C4-2B (cell line): Measurements from ENCODE around the gene RASA2.

ENCODE experiments used
- H3K27ac ChIP-seq: fragments of 450-650 bp; 2 replicates; pipeline ENCODE4 v1.5.1; 2017
- CTCF ChIP-seq: fragments of 450-650 bp; conservative IDR thresholded peaks from 2 replicates; pipeline ENCODE4 v1.5.1; 2017; ENCODE audit warnings: mild to moderate bottlenecking
- ZFX ChIP-seq: fragments of 450-650 bp; IDR thresholded peaks from 2 replicates; pipeline ENCODE4 v1.6.1; 2017

Gene RASA2

DNA sequence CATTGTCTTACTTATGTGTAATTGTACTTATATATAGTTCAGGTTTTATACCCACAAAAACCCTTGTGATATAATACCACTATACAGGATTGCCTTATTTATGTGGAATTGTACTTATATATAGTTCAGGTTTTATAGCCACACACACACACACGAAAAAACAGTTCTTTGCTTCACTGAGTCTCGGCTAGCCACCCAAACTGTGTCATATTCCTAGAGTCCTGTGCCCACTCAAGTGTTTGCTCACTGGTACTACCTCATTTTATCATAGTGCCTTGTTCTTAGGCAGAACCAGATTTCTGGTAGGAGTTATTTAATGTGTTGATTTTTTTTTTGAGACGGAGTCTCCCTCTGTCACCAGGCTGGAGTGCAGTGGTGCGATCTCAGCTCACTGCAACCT, 12.5 kb downstream of the RASA2 start:
- H3K27ac ChIP-seq, result no peak overlapping the region
- TF ChIP-seq ZFX (no peak), CTCF (no peak)

DNA sequence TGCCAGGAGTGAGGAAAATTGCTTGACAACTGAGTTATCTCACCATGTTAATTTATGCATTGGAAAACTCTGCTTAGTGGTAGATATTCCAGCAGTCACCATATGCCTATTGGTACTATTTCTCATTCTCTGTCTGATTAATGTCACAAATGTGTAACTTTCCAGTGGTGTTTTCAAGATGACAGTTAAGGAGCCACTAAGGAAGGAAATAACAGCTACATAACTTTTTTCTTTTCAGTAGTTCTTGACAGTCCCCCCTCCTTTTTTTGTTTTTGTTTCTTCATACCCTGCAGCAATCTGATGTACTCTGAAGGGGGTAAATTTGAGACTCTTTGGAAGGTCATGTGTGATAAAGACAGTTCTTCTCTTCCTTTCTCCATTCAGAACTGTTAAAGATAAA, 13.1 kb downstream of the RASA2 start:
- no peak overlapping the region for H3K27ac ChIP-seq
- TF ChIP-seq ZFX (no peak), CTCF (no peak)

DNA sequence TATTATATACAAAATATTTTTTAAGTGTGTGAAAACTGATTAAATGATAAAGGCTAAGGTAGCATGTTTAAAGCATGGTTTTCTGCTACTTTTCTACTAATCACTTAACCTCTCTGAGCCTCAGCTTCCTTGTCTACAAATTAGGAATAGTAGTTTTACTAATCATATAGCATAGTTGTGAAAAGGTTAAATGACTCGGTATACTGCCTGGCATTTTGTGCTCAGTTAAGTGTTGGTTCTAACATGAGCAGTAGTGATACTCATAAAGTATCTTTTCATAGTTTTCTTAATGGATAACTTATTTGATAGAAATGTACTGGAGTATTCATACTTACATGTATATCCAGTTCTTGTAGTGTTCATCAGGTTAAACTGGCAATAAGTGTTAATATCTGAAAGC, 13.6 kb downstream of the RASA2 start:
- TF ChIP-seq CTCF (no peak), ZFX (no peak)
- H3K27ac ChIP-seq, result no peak overlapping the region

DNA sequence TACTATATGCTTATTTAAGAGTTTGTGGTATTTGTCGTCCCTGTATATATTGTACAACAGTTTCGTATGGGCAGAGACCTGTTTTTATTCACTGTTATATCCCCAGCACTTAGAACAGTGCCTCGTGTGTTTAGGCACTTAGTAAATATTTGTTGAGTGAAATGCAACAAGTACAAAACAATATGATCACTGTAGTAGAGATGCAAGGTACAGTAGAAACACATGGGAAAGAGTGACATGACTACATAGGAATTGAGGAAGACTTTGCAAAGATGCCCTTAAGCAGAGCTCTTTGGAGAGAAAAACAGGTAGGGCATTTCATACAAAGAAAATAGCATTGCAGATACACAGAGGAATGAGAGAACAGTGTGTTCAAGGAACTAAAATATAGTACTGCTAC, 18.3 kb downstream of the RASA2 start:
- H3K27ac ChIP-seq, result no peak overlapping the region
- TF ChIP-seq CTCF, result no peak
- no peak for TF ChIP-seq ZFX

- H3K27ac ChIP-seq, result no peak overlapping the region
- TF ChIP-seq ZFX (no peak), CTCF (no peak)
Measured at GRCh38 chr3:141506071-141506470, 19.2 kb downstream of the RASA2 start.

- TF ChIP-seq CTCF (no peak), ZFX (no peak)
- no peak overlapping the region for H3K27ac ChIP-seq
Measured at GRCh38 chr3:141507392-141508066, 20.7 kb downstream of the RASA2 start.

DNA sequence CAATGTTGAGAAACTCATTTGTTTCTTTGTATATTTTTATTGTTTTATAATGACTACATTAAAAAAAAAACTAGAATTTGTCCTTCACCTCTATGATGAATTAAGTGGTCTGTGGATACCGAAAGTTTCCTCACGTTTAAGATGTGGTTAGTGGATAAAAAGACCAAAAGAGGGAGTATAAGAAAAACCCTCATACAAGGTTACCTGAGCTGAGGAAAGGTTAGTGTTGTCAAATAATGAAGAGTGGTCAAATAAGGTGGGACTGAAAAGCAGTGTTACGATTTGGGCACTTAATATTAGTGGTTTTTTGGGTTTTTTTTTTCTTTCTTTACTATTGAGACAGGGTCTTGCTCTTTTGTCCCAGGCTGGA, 21.2 kb downstream of the RASA2 start:
- TF ChIP-seq ZFX (no peak), CTCF (no peak)

More for the DNA sequence above, 21.2 kb downstream of the RASA2 start:
- H3K27ac ChIP-seq, result no peak overlapping the region
